Adrenal gland (tissue), 5 donors: ENCODE measurements around the gene NLRP6.

Experiments
- POLR2A ChIP-seq, 2 donors: fragments of 450-650 bp; IDR thresholded peaks; one replicate each; pipeline ENCODE4 v1.6.1; 2017; ENCODE audit warnings: antibody characterized with exemption in 2 of 2, mild to moderate bottlenecking in 2 of 2, moderate library complexity in 1 of 2
- TF ChIP-seq, protein P1 (sequence below), 6 experiments: fragments of 450-650 bp in 4 of 6; fragments of 200-600 bp in 2 of 6; sonication (generic) in 1 of 6; IDR thresholded peaks; 1 replicate in 5 of 6; 2 replicates in 1 of 6; pipeline versions ENCODE4 v1.5.1 to v1.8.0; 2016 to 2021; ENCODE audit warnings: antibody characterized with exemption in 6 of 6, mild to moderate bottlenecking in 2 of 6, moderate library complexity in 1 of 6
- donor health status: DM: no; HTN: no; CAD: no.

DNA sequence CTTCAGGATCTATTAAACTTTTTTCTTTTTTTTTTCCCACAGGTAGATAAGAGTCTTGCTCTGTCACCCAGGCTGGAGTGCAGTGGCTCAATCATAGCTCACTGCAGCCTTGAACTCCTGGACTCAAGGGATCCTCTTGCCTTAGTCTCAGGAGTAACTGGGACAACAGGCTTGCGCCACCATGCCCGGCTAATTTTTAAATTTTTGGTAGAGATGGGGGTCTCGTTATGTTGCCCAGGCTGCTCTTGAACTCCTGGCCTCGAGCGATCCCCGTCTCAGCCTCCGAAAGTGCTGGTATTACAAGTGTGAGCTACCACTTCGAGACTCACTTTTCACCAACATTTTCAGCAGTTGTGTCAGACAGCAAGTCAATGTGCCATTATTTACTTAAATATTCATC lies 43.0 kb upstream of the NLRP6 start:
- TF ChIP-seq, protein P1, sequence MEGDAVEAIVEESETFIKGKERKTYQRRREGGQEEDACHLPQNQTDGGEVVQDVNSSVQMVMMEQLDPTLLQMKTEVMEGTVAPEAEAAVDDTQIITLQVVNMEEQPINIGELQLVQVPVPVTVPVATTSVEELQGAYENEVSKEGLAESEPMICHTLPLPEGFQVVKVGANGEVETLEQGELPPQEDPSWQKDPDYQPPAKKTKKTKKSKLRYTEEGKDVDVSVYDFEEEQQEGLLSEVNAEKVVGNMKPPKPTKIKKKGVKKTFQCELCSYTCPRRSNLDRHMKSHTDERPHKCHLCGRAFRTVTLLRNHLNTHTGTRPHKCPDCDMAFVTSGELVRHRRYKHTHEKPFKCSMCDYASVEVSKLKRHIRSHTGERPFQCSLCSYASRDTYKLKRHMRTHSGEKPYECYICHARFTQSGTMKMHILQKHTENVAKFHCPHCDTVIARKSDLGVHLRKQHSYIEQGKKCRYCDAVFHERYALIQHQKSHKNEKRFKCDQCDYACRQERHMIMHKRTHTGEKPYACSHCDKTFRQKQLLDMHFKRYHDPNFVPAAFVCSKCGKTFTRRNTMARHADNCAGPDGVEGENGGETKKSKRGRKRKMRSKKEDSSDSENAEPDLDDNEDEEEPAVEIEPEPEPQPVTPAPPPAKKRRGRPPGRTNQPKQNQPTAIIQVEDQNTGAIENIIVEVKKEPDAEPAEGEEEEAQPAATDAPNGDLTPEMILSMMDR (IDR thresholded peaks at IDR 0.05): no peak
- no peak for TF ChIP-seq POLR2A (IDR thresholded peaks at IDR 0.05)
